Measurements from ENCODE around the gene DUOXA1.

- TF ChIP-seq CTCF (conservative IDR thresholded peaks at IDR 0.05 in 1 of 2, IDR thresholded peaks at IDR 0.05 in 1 of 2; ENCODE audit: extremely low read depth in 1 of 2, insufficient read depth in 1 of 2, low read depth in 1 of 2, low read length in 2 of 2) (no peak), EZH2 (IDR thresholded peaks at IDR 0.05; ENCODE audit: borderline replicate concordance, low read length) (no peak)
These were observed 44.9 kb upstream of the DUOXA1 start for GRCh38 chr15:45174577-45174976.

Measured in mammary epithelial cell (primary cell).